GM23248 (cell line): ENCODE measurements around the gene SGF29.

Experiments
- EZH2 ChIP-seq: fragments of 200-600 bp; sonication (generic); IDR thresholded peaks from 2 replicates; pipeline ENCODE4 v1.6.1; 2018; ENCODE audit warnings: antibody characterized with exemption, mild to moderate bottlenecking; ENCODE audit not compliant: insufficient read depth, poor library complexity, severe bottlenecking
- EZH2phosphoT487 ChIP-seq: fragments of 200-600 bp; sonication (generic); IDR thresholded peaks from 2 replicates; pipeline ENCODE4 v1.6.1; 2018; ENCODE audit warnings: antibody characterized with exemption, moderate library complexity, mild to moderate bottlenecking, low read depth; ENCODE audit not compliant: insufficient read depth

DNA sequence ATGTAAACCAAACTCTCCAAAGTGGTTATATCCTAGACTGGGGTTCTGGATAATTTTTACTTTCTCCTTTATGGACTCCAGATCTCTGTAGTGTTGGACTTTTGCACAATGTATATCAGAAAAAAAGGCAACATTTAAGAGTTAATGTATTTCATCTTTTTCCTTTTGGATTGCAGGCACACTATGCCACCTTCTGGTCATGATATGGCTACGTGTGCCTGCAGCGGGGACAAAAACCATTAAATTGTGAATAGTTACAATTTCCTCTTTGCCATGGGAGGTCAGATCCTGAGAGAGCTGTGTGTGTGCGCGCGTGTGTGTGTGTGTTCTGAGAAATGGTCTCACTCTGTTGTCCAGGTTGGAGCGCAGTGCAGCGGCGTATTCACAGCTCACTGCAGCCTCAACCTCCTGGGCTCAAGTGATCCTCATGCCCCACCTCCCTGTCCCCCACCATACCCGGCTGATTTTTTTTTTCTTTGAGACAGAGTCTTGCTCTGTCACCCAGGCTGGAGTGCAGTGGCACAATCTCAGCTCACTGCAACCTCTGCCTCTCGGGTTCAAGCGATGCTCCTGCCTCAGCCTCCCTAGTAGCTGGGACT lies 4.3 kb upstream of the SGF29 start:
- TF ChIP-seq EZH2: no peak
- no peak for TF ChIP-seq EZH2phosphoT487
